ENCODE results near the gene KLHL29. TPM values are rescaled to one million over a fixed set of nuclear protein-coding genes. Genes with fewer than 3 reads are reported as not detected.

KLHL29 gene
- polyA plus RNA-seq, 4 donors: 10.7 to 14.3 (median 11.9) TPM

DNA sequence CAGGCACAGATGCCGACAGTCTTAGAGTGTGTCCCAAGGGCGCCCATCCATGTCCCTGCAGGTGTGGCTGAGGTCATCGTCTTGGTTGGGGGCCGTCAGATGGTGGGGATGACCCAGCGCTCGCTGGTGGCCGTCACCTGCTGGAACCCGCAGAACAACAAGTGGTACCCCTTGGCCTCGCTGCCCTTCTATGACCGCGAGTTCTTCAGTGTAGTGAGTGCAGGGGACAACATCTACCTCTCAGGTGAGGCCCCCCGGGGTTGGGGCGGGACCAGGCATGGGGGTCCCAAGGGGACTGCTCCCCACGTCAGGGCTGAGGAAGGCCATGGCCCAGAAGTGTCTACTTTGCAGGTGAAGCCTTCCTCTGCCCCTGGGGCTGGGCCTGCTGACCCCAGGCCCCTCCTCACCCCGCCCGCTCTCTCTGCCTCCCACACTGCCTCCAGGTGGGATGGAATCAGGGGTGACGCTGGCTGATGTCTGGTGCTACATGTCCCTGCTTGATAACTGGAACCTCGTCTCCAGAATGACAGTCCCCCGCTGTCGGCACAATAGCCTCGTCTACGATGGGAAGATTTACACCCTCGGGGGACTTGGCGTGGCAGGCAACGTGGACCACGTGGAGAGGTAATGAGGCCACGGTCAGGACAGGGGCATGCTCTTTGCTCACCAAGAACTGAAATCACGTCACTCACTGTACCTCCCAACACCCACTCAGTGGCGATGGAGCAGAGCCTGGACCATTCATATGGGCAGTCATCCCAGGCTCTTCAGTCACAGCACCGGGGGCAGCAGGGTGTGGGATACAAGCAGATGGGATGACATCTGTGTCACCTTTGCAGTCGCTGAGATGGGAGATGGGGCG is 311.1 kb downstream of the KLHL29 start:
- no peak for DNase-seq (ENCODE audit: low read depth in 4 of 4, low spot score in 3 of 4)

DNA sequence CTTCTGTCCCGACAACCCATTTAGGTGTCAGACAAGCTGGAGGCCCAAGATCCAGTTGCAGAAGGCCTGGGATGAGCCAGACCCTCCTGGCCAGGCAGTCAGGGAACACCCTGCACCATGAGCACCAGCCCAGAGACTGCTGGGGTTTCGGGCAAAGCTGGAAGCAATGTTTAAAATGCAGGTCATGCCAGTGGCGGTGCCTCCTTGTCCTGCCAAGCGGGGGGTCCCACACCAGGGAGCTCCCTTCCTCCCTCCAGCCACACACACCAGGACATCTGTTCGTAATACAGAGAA is 311.7 kb downstream of the KLHL29 start:
- no peak for DNase-seq (ENCODE audit: low read depth in 4 of 4, low spot score in 3 of 4)

DNA sequence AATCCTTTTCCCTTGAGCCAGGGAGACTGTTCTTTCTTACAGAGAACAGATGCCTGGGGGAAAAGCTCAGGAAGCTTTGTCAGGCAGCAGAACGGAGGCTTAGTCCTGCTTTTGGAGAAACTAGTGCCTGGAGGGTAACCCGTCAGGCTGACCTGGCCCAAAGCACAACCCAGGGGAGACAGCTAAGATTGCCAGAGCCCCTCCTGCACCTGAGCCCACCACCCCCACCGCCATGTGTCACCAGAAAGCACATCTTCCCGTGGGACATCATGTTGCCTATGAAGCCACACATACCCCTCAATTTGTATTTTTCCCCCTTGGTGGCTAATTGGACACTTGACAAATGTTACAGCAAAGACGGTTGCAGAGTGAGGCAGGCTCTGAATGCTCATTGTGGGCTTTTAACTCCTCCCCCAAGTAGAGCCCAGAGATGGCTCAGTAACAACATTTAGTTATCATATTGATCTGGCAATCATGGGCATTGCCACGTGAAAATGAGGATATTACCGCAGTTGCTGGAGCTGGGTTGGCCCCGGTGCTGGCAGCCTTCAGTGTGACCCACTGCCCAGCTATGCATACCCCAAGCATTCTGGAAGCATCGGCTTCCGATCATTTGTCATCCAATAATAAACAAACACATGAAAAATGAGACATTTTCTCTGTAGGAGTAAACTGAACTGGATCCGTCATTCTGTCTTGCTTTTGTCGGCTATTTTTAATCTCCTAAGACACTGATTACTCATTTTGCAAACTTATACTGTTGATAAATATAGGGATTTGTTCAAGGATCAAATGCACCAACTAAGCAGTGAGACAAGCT is 312.5 kb downstream of the KLHL29 start:
- DNase-seq (ENCODE audit: low read depth in 4 of 4, low spot score in 3 of 4): no peak

GRCh38 chr2:23698116-23698693 is 313.2 kb downstream of the KLHL29 start:
- no peak for DNase-seq (ENCODE audit: low read depth in 4 of 4, low spot score in 3 of 4)

GRCh38 chr2:23698721-23699579 is 314.0 kb downstream of the KLHL29 start:
- no peak for DNase-seq (ENCODE audit: low read depth in 4 of 4, low spot score in 3 of 4)

DNA sequence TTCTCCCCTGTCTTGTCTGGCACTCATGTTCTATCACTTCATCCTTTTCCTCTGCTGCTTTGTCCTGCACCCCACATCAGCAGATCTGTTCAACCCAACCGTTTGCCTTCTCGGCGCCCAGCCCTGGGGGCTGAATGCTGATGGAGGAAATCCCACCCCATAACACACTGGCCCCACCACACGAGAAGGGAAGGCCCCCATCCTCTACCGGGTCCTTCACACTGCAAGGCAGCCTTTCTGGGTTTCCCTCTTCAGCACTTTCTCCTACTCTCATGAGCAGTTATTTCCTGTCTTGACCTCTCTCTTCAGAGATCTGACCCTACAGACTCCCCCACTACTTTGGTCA is 314.6 kb downstream of the KLHL29 start:
- no peak for DNase-seq (ENCODE audit: low read depth in 4 of 4, low spot score in 3 of 4)

- DNase-seq (ENCODE audit: low read depth in 4 of 4, low spot score in 3 of 4): no peak
Observed at GRCh38 chr2:23700627-23701026, 315.6 kb downstream of the KLHL29 start.

GRCh38 chr2:23703037-23703582 is 318.1 kb downstream of the KLHL29 start:
- no peak for DNase-seq (ENCODE audit: low read depth in 4 of 4, low spot score in 3 of 4)

DNA sequence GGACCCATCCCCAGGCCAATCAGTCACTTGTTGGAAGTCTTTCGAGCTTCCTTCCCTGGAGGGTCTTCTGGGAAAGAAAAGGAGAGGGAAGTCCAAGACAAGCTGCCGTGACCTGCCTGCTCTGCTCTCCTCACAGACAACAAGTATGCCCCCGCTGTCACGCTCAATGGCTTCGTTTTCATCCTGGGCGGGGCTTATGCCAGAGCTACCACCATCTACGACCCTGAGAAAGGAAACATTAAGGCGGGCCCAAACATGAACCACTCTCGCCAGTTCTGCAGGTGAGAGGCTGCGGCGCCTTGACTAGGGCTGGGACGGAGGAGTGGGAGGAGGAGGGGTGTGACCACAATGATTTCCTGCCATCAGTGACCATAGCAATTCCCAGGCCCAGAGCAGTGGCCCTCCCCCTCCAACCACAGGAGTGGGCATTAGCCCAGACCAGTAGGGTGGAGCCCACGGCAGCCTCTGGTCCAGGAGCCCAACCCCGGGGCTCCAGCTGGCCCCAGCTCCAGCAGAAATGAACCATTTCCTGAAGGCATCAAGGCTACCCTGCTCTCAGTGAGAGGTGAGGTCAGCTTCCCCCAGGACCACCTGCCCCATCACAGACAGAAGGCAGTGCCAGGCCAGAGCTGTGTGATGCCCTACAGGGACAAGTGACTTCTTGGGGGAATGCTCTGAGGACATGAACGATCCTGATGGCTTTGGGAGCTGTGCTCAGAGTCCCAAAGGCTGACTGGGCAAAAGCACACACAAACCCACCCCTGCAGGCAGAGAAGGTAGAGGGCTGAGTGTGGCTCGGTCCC is 318.8 kb downstream of the KLHL29 start:
- no peak for DNase-seq (ENCODE audit: low read depth in 4 of 4, low spot score in 3 of 4)

GRCh38 chr2:23705771-23706612 is 321.0 kb downstream of the KLHL29 start:
- DNase-seq (ENCODE audit: low read depth in 4 of 4, low spot score in 3 of 4): no peak

- DNase-seq (ENCODE audit: low read depth in 4 of 4, low spot score in 3 of 4): no peak
Observed at GRCh38 chr2:23706613-23707078, 321.7 kb downstream of the KLHL29 start.

- no peak for DNase-seq (ENCODE audit: low read depth in 4 of 4, low spot score in 3 of 4)
Observed at GRCh38 chr2:23707096-23707495, 322.1 kb downstream of the KLHL29 start.

DNA sequence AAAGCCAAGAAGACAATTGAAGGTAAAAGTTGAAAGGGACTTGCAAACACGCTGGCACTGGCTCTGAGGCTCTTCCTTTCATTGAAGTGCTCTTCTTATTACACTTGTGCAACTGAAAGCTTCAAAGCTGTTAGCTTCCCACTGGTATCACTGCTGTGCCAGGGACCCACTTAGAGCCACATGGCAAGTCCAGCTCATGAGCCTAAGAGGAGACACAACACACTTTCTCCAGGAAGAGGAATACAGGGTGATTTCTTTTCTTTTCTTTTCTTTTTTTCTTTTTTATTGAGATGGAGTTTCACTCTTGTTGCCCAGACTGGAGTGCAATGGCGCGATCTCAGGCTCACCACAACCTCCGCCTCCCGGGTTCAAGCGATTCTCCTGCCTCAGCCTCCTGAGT is 323.8 kb downstream of the KLHL29 start:
- DNase-seq (ENCODE audit: low read depth in 4 of 4, low spot score in 3 of 4): no peak

DNA sequence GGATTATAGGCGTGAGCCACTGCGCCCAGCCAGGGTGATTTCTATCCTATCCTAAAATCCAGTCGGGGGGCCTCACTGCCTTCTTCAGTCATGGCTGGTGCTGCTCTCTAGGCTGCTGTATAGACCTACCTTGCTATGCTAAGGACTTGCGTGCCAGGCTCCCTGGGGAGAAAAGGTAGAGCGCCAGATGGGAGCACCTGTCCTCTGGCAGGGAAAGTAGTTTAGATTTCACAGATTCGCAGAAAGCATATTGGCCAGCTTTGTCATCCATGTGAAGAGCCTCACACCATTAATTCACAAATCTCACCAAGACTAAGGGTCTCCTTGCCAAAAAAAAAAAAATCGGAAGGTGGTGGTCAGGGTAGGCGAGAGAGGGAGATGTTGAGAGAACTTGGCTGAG is 324.3 kb downstream of the KLHL29 start:
- DNase-seq (ENCODE audit: low read depth in 4 of 4, low spot score in 3 of 4): no peak

GRCh38 chr2:23711979-23712755 is 327.2 kb downstream of the KLHL29 start:
- DNase-seq (ENCODE audit: low read depth in 4 of 4, low spot score in 3 of 4): no peak

GRCh38 chr2:23712756-23713151 is 327.8 kb downstream of the KLHL29 start:
- DNase-seq (ENCODE audit: low read depth in 4 of 4, low spot score in 3 of 4): no peak

GRCh38 chr2:23713351-23713750 is 328.4 kb downstream of the KLHL29 start:
- no peak for DNase-seq (ENCODE audit: low read depth in 4 of 4, low spot score in 3 of 4)
